Natural killer cell (primary cell): ENCODE measurements around the gene RNF220. TPM values are rescaled to one million over a fixed set of nuclear protein-coding genes. Genes with fewer than 3 reads are reported as not detected.

Experiments
- ATAC-seq, 3 donors: fragments of 150-1000 bp in 2 of 3; fragments of 200-7000 bp in 1 of 3; cut with Tn5 transposase; 1 replicate in 1 of 3; 2 replicates in 2 of 3; pipeline ENCODE4 v1.10.0; 2021; ENCODE audit warnings: mild to moderate bottlenecking in 2 of 3, moderate library complexity in 2 of 3
- DNase-seq, 2 donors: peaks; one replicate each; pipeline versions ENCODE4 v3.0.0 to v3.0.0-alpha.2; 2013 to 2021; ENCODE audit warnings: mixed read lengths in 1 of 2
- H3K27ac ChIP-seq: one replicate; pipeline ENCODE4 v1.5.1; 2013; ENCODE audit warnings: mild to moderate bottlenecking, low read length
- H3K27me3 ChIP-seq: one replicate; pipeline ENCODE4 v1.6.1; 2013; ENCODE audit warnings: low read length; ENCODE audit not compliant: control insufficient read depth, insufficient read depth
- H3K36me3 ChIP-seq: one replicate; pipeline ENCODE4 v1.6.1; 2013; ENCODE audit warnings: low read length; ENCODE audit not compliant: control insufficient read depth, insufficient read depth
- H3K4me1 ChIP-seq: one replicate; pipeline ENCODE4 v1.6.1; 2013; ENCODE audit warnings: low read length; ENCODE audit not compliant: control insufficient read depth, insufficient read depth
- H3K4me3 ChIP-seq: one replicate; pipeline ENCODE4 v1.5.1; 2013; ENCODE audit warnings: low read length
- H3K9me3 ChIP-seq: one replicate; pipeline ENCODE4 v1.6.1; 2013; ENCODE audit warnings: low read length; ENCODE audit not compliant: control insufficient read depth, insufficient read depth
- H3K27ac Mint-ChIP-seq, 2 donors: one replicate each; pipeline ENCODE4 v1.8.0; 2022; ENCODE audit warnings: mild to moderate bottlenecking in 2 of 2, mixed read lengths in 2 of 2, moderate library complexity in 1 of 2
- H3K27me3 Mint-ChIP-seq, 2 donors: one replicate each; pipeline ENCODE4 v1.8.0; 2022; ENCODE audit warnings: low read depth in 2 of 2, mixed read lengths in 2 of 2
- H3K36me3 Mint-ChIP-seq: one replicate; pipeline ENCODE4 v1.8.0; 2022; ENCODE audit warnings: mixed read lengths
- H3K4me1 Mint-ChIP-seq, 2 donors: one replicate each; pipeline ENCODE4 v1.8.0; 2022; ENCODE audit warnings: mixed read lengths in 2 of 2
- H3K4me3 Mint-ChIP-seq: one replicate; pipeline ENCODE4 v1.8.0; 2022; ENCODE audit warnings: mild to moderate bottlenecking, moderate library complexity, mixed read lengths
- H3K9me3 Mint-ChIP-seq, 2 donors: one replicate each; pipeline ENCODE4 v1.8.0; 2022; ENCODE audit warnings: mixed read lengths in 2 of 2
- WGBS: methylation state at CpG from one replicate; pipeline ENCODE4 v1.1.7; 2013; ENCODE audit warnings: missing lambda C conversion rate; ENCODE audit not compliant: insufficient coverage; 5-methylcytosine and 5-hydroxymethylcytosine counted together
- intact Hi-C: fragments of 100-400 bp; cut with micrococcal nuclease; formaldehyde crosslinking; loops from one replicate; pipeline ENCODE4 v1.14.2; 2022
- total RNA-seq, 4 donors: library from RNA; stranded (reverse); fragments of 120-200 nt in 1 of 4; gene quantifications; one replicate each; pipeline versions ENCODE4 v1.2.3 to v1.2.4, GENCODE V29; 2013 to 2022
- TF ChIP-seq, protein P1 (sequence below): fragments of 200-600 bp; IDR thresholded peaks from one replicate; pipeline ENCODE4 v1.8.0; 2022; ENCODE audit warnings: antibody characterized with exemption

Gene RNF220
- total RNA-seq, 3 donors from 2014 or later (not counting 1 experiment from before 2014, with no cell fraction given), result 88.5 to 107 (median 105) TPM

DNA sequence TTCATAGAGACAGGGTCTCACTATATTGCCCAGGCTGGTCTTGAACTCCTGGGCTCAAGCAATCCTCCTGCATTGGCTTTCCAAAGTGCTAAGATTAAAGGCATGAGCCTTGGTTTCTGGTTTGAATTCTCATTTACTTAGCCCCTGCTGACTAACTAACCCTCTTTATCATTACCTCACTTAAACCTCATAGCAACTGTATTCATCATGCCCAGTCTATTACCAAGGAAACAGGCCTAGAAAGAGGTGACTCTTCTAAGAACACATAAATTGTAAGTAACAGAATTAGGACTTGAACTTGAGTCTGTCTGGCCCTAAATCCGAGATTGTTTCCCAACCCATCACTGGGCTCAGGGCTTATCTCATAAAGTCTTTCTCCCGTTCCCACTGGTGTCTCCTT, 225.1 kb downstream of the RNF220 start:
- DNase-seq, result no peak
- Mint-ChIP-seq H3K36me3 (no peaks in the 10 kb centered on the region), H3K27ac (peak overlapping the region; percentile 79 to 96), H3K4me1 (peaks cover 37 to 38% of the 10 kb centered on the region in 2 donors), H3K4me3 (peak overlapping the region; percentile 75), H3K27me3 (no peaks in the 10 kb centered on the region), H3K9me3 (no peaks in the 10 kb centered on the region)
- ATAC-seq, result no peak
- TF ChIP-seq, protein P1, sequence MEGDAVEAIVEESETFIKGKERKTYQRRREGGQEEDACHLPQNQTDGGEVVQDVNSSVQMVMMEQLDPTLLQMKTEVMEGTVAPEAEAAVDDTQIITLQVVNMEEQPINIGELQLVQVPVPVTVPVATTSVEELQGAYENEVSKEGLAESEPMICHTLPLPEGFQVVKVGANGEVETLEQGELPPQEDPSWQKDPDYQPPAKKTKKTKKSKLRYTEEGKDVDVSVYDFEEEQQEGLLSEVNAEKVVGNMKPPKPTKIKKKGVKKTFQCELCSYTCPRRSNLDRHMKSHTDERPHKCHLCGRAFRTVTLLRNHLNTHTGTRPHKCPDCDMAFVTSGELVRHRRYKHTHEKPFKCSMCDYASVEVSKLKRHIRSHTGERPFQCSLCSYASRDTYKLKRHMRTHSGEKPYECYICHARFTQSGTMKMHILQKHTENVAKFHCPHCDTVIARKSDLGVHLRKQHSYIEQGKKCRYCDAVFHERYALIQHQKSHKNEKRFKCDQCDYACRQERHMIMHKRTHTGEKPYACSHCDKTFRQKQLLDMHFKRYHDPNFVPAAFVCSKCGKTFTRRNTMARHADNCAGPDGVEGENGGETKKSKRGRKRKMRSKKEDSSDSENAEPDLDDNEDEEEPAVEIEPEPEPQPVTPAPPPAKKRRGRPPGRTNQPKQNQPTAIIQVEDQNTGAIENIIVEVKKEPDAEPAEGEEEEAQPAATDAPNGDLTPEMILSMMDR, result no peak
- H3K9me3 ChIP-seq, result no peaks in the 10 kb centered on the region
- H3K36me3 ChIP-seq, result peaks cover 8% of the 10 kb centered on the region
- peaks cover 17% of the 10 kb centered on the region for H3K4me1 ChIP-seq
- intact Hi-C loops, result loop anchor here (5.0 kb wide), 1 partner anchor 42 kb away; the partner anchor contains the start of genes ARMH1 and TMEM53
- H3K27ac ChIP-seq, result no peak overlapping the region
- WGBS, result 100% methylated on average over 1 of the region's 2 CpGs
- H3K27me3 ChIP-seq, result no peaks in the 10 kb centered on the region
- H3K4me3 ChIP-seq, result no peak overlapping the region

DNA sequence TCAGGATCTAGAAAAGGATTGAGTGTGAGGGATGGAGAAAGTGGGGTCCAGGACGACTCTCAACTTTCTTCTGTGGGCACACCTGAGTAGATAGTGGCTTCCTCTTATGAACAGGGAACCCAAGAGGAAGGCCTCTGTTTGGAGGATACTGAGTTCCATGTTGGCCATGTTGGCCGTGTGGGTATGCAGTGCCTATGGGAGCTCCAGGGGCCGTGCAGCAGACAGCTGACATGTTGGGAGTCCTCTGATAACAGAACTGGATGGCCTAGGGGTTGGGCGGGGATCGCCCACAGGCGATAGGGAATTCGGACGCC, 226.2 kb downstream of the RNF220 start:
- intact Hi-C loops, result loop anchor here (5.0 kb wide), 1 partner anchor 41 kb away; the partner anchor contains the start of genes ARMH1 and TMEM53

DNA sequence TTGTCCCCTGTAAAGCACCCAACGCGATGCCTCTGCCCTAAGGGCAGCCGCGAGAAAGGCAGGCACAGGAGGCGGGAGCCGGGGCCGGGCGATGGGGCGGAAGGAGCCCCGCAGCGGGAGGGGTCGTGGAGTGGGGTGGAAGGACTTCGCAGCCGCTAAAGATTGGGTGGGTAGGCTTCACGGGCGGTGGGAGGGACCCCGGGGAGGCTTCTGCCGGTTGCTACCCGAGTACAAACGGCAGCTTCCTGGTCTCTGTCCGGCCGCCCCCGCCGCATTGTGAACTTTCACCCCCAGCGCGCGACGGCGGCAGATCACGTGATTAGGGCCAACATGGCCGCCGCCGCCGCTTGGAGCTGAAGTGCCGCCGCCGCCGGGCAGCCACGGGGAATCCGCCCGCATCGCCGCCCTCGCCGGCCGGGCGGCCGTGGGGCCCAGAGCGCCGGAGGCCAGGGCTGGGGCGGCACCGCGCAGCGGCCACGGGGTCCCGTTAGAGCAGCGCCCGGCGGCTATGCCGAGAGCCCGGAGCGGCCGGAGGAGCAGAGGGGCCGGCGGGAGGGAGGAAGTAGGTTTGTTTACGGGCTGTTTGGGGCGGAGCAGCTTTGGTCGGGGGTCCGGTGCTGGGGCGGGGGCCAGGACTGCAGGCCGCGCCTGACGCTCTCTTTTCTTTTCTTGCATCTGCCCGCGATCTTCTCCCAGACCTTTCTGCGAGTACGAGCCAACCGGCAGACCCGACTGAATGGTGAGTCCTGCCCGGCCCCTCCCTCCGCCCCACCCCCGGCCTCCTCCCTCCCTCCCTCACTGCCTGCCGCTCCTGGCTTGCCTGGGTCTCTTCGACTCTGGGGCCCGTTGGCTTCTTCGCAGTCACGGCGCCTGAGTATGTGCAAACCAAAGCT, 226.8 kb downstream of the RNF220 start:
- Mint-ChIP-seq H3K4me1 (peaks cover 41 to 45% of the 10 kb centered on the region in 2 donors), H3K9me3 (no peaks in the 10 kb centered on the region), H3K4me3 (peak overlapping the region; percentile 75), H3K36me3 (no peaks in the 10 kb centered on the region), H3K27me3 (no peaks in the 10 kb centered on the region), H3K27ac (peak overlapping the region; percentile 79 to 96)
- H3K27me3 ChIP-seq, result no peaks in the 10 kb centered on the region
- peaks cover 17% of the 10 kb centered on the region for H3K4me1 ChIP-seq
- H3K36me3 ChIP-seq, result peaks cover 26% of the 10 kb centered on the region
- peak overlapping the region; percentile 79 for H3K4me3 ChIP-seq
- intact Hi-C loops, result loop anchor here (5.0 kb wide), 1 partner anchor 40 kb away; the partner anchor contains the start of genes ARMH1 and TMEM53
- peak; percentile 79 to 87 (median 82) for ATAC-seq
- DNase-seq, result peak; percentile 90
- no peaks in the 10 kb centered on the region for H3K9me3 ChIP-seq
- TF ChIP-seq, protein P1, result no peak
- under 1% methylated on average over 86 of the region's 88 CpGs for WGBS
- H3K27ac ChIP-seq, result peak overlapping the region; percentile 98

More for the DNA sequence above, 226.2 kb downstream of the RNF220 start:
- 33% methylated on average over 8 of the region's 8 CpGs for WGBS
- DNase-seq, result no peak
- ATAC-seq, result peak in 2 of 3 donors; percentile 7 to 14
- TF ChIP-seq, protein P1, result no peak
- H3K4me3 ChIP-seq, result peak overlapping the region; percentile 79
- Mint-ChIP-seq H3K36me3 (no peaks in the 10 kb centered on the region), H3K4me3 (peak overlapping the region; percentile 75), H3K27me3 (no peaks in the 10 kb centered on the region), H3K9me3 (no peaks in the 10 kb centered on the region), H3K4me1 (peaks cover 41 to 45% of the 10 kb centered on the region in 2 donors), H3K27ac (peak overlapping the region; percentile 79 to 96)
- H3K27ac ChIP-seq, result peak overlapping the region; percentile 98
- peaks cover 17% of the 10 kb centered on the region for H3K4me1 ChIP-seq
- H3K27me3 ChIP-seq, result no peaks in the 10 kb centered on the region
- H3K9me3 ChIP-seq, result no peaks in the 10 kb centered on the region
- peaks cover 20% of the 10 kb centered on the region for H3K36me3 ChIP-seq
